Upper lobe of right lung (tissue), 1 donor: ENCODE data around the gene CFLAR. TPM values are rescaled to one million over a fixed set of nuclear protein-coding genes. Genes with fewer than 3 reads are reported as not detected.

Experiments used
- ATAC-seq: fragments of 200-7000 bp; cut with Tn5 transposase; one replicate; pipeline ENCODE4 v1.9.1; 2020; ENCODE audit warnings: mild to moderate bottlenecking, moderate library complexity
- DNase-seq: peaks from one replicate; pipeline ENCODE4 v3.0.0-alpha.2; 2020
- H3K27ac ChIP-seq: fragments of 200-600 bp; one replicate; pipeline ENCODE4 v1.8.0; 2022
- H3K27me3 ChIP-seq: fragments of 200-600 bp; one replicate; pipeline ENCODE4 v1.8.0; 2022; ENCODE audit warnings: mild to moderate bottlenecking
- H3K36me3 ChIP-seq: fragments of 200-600 bp; one replicate; pipeline ENCODE4 v1.8.0; 2022
- H3K4me1 ChIP-seq: fragments of 200-600 bp; one replicate; pipeline ENCODE4 v1.8.0; 2022
- H3K4me3 ChIP-seq: fragments of 200-600 bp; one replicate; pipeline ENCODE4 v1.8.0; 2022; ENCODE audit warnings: mild to moderate bottlenecking
- H3K9me3 ChIP-seq: fragments of 200-600 bp; one replicate; pipeline ENCODE4 v1.8.0; 2022
- CTCF ChIP-seq: fragments of 200-600 bp; IDR thresholded peaks from one replicate; pipeline ENCODE4 v1.8.0; 2022; ENCODE audit warnings: antibody characterized with exemption
- intact Hi-C: fragments of 100-400 bp; cut with DNase I; formaldehyde crosslinking; loops from one replicate; pipeline ENCODE4 v1.11.0; 2022
- total RNA-seq: library from RNA; stranded (reverse); fragmentation: NEBNext Ultra II Directional; extraction: Animal tissue kit (Norgen Biotek cat#: 25700); gene quantifications from one replicate; pipeline ENCODE4 v1.2.1, GENCODE V29; 2021
- donor health status: DM: no; HTN: yes; CAD: no; lungs with severe emphysema.

Gene CFLAR
- total RNA-seq, 1 donor from 2014 or later = 316 TPM

GRCh38 chr2:201122276-201122675 lies 6.3 kb downstream of the CFLAR start:
- no peak for DNase-seq
- no peaks in the 10 kb centered on the region for H3K27me3 ChIP-seq
- peak overlapping the region; percentile 83 for H3K4me3 ChIP-seq
- H3K9me3 ChIP-seq = no peaks in the 10 kb centered on the region
- no peak for ATAC-seq
- H3K4me1 ChIP-seq = peaks cover 68% of the 10 kb centered on the region
- H3K27ac ChIP-seq = peak overlapping the region; percentile 100
- TF ChIP-seq CTCF = no peak
- peaks cover 18% of the 10 kb centered on the region for H3K36me3 ChIP-seq
- intact Hi-C loops = no loop called here

GRCh38 chr2:201126308-201127151 lies 10.6 kb downstream of the CFLAR start:
- H3K4me1 ChIP-seq = peaks cover 100% of the 10 kb centered on the region
- ATAC-seq = peak; percentile 8

GRCh38 chr2:201127152-201127511 lies 11.2 kb downstream of the CFLAR start:
- Histone ChIP-seq H3K27ac (peak overlapping the region; percentile 100), H3K4me3 (peak overlapping the region; percentile 83), H3K4me1 (peaks cover 100% of the 10 kb centered on the region), H3K36me3 (peaks cover 23% of the 10 kb centered on the region), H3K27me3 (no peaks in the 10 kb centered on the region), H3K9me3 (no peaks in the 10 kb centered on the region)
- DNase-seq = no peak
- no peak for ATAC-seq
- no peak for TF ChIP-seq CTCF
- intact Hi-C loops = no loop called here

More at GRCh38 chr2:201126308-201127151, 10.6 kb downstream of the CFLAR start:
- DNase-seq = no peak
- intact Hi-C loops = no loop called here
- no peaks in the 10 kb centered on the region for H3K27me3 ChIP-seq
- TF ChIP-seq CTCF = no peak
- H3K9me3 ChIP-seq = no peaks in the 10 kb centered on the region
- H3K36me3 ChIP-seq = peaks cover 18% of the 10 kb centered on the region
- H3K27ac ChIP-seq = peak overlapping the region; percentile 100
- peak overlapping the region; percentile 83 for H3K4me3 ChIP-seq

DNA sequence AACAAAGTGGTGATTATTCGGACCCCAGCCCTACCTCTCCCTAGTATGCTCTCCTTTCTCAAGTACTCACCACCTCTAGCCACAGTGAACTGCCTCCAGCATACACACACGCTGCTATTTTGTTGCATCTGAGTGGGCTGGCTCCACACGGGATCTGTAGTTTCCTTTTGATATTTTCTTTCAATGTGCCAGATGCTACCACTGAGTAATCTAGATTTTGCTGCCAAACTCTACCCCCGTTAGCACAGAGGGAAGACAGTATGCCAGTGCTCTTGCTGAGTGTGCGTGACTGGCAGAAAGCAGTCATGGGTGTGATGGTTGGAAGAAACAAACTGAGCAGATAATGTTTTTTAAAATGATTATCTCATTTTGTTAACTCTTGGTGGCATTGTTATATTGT lies 11.6 kb downstream of the CFLAR start:
- H3K9me3 ChIP-seq = no peaks in the 10 kb centered on the region
- intact Hi-C loops = no loop called here
- no peaks in the 10 kb centered on the region for H3K27me3 ChIP-seq
- H3K27ac ChIP-seq = peak overlapping the region; percentile 100
- peak; percentile 2 for ATAC-seq
- DNase-seq = no peak
- peaks cover 22% of the 10 kb centered on the region for H3K36me3 ChIP-seq
- peaks cover 100% of the 10 kb centered on the region for H3K4me1 ChIP-seq
- no peak for TF ChIP-seq CTCF
- H3K4me3 ChIP-seq = peak overlapping the region; percentile 83

DNA sequence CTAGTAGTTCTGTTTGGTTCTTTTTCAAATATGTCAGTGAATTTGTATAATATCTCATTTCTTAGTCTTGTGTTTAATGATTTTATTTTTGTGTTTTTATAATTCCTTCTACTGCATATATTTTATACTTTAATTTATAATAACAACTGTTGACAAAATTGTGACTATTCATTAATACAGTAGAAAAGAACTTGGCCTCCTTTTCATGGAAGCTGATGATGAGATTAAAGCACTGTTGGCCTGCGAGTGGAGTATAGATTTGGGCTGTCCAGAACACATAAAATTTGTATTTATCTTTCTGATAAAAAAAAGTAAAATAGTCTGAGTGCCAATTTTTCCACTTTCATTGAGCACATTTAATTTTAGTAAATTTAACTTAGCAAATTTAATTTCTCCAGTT lies 12.1 kb downstream of the CFLAR start:
- ATAC-seq (no peak), DNase-seq (no peak)
- Histone ChIP-seq H3K27me3 (no peaks in the 10 kb centered on the region), H3K27ac (peak overlapping the region; percentile 100), H3K9me3 (no peaks in the 10 kb centered on the region), H3K4me1 (peaks cover 100% of the 10 kb centered on the region), H3K4me3 (peak overlapping the region; percentile 83), H3K36me3 (peaks cover 22% of the 10 kb centered on the region)
- TF ChIP-seq CTCF = no peak
- intact Hi-C loops = no loop called here
